Pulmonary artery endothelial cell (primary cell): Measurements from ENCODE around the gene BNIP2. TPM values are rescaled to one million over a fixed set of nuclear protein-coding genes. Genes with fewer than 3 reads are reported as not detected.
"Not testable (repeated sequence)": the region's sequence is repeated elsewhere in the genome, so short reads cannot be mapped to it uniquely, and the experiment has no call there.

Experiments
- DNase-seq: peaks from one replicate; pipeline ENCODE4 v3.0.0-alpha.2; 2011; ENCODE audit warnings: low read depth, low spot score
- total RNA-seq: library from RNA; depleted of rRNA; stranded (reverse); fragments of >200 nt; gene quantifications from 2 replicates; pipeline ENCODE4 v1.2.3, GENCODE V29; 2014

Gene BNIP2, protein sequence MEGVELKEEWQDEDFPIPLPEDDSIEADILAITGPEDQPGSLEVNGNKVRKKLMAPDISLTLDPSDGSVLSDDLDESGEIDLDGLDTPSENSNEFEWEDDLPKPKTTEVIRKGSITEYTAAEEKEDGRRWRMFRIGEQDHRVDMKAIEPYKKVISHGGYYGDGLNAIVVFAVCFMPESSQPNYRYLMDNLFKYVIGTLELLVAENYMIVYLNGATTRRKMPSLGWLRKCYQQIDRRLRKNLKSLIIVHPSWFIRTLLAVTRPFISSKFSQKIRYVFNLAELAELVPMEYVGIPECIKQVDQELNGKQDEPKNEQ
- 151 and 201 TPM in 2 replicates for total RNA-seq

DNA sequence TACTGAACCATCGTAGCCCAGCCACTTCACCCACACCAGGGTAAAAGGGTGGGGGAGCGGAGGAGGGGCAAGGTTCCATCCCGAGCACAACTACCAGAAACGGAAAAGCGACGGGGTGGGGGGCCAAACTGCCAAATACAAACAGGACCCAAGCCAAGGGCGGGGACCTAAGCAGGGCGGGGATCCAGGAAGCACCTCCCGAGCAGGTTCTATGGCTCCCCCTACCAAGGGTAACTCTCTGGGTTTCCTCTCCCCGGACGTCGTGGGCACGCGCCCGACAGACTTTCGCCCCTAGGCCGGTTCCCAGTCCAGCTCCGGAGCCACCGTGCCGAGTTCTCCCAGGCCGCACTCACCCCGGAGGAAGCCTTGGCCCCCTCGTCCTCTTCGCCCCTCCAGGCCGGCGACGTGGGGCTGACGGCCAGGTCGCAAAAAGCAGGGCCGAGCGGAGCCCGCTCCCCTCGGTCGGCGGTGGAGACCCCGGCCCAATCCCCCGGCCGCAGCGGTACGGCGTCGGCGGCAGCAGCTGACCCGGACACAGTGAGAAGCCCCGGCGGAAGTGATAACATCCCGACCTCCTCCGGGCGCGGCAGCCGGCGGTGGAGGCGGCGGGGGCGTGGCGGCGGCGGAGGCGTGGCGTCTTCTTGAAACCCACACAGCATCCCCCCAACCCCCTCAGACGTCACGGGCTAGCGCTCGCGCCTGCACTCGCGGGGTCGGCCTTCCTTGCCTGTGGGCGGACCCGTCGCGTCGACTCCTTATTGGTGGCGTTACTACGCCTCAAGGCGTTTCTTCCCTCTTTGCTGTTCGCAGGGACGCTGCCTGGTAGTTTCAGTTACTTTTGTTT is at the start of gene BNIP2:
Gene BNIP2 (minus strand): TSS at position 539 of the 844 bp plus-strand sequence. CDS start 6,863 bp downstream, outside the sequence.
- DNase-seq: peak; percentile 98

- DNase-seq: no peak
Measured at GRCh38 chr15:59738676-59739075, 49.6 kb upstream of the BNIP2 start.

GRCh38 chr15:59736181-59736580 is 47.1 kb upstream of the BNIP2 start:
- DNase-seq: no peak

DNA sequence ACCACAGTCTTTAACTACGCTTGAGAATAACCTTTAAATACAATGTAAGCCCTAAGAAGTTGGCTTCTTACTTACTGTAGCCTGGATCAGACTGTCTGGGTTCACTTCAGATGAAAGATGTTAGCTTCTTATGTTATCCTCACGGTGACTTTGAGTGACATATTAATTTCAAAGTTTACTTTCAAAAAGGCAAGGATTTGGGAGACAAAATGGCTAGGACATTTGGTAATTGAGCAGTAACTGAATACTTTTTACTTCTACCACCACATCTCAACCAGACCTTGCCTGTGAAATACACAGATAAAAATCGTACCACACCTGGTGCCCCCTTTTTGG is 36.0 kb upstream of the BNIP2 start:
- no peak for DNase-seq

- DNase-seq: no peak
Measured at GRCh38 chr15:59723687-59724346, 34.7 kb upstream of the BNIP2 start.

DNA sequence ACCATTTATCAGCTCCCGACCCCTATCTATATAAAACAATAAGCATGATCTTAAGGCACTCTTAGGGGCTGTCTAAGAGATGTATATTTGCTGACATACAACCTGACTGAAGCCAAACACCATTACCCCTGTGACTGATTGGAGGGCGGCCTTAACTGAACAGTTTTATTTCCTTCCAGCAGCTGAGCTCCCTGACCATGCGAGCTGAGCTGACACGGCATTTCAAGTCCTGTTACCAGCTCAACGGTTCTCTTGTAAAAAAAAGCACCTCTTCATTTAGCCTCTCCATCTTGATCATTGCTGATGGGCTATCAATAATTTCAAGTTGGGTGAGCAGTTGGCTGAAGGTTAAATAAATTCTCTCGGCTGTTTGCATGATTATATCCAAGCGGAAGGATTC is 33.4 kb upstream of the BNIP2 start:
- no peak for DNase-seq

- no peak for DNase-seq
Measured at GRCh38 chr15:59722037-59722436, 32.9 kb upstream of the BNIP2 start.

GRCh38 chr15:59721411-59721810 is 32.3 kb upstream of the BNIP2 start:
- no peak for DNase-seq

DNA sequence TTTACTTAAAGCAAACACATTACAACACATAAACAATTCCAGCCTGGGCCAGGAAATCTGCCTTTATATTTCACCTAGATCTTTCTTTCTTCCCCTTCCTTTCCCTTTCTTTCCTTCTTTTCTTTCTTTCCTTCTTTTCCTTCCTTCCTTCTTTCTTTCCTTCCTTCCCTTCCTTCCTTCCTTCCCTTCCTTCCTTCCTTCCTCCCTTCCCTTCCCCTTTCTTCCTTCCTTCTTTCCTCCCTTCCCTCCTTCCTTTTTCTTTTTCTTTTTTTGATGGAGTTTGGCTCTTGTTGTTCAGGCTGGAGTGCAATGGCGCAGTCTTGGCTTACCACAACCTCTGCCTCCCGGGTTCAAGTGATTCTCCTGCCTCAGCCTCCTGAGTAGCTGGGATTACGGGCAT is 24.1 kb upstream of the BNIP2 start:
- no peak for DNase-seq

DNA sequence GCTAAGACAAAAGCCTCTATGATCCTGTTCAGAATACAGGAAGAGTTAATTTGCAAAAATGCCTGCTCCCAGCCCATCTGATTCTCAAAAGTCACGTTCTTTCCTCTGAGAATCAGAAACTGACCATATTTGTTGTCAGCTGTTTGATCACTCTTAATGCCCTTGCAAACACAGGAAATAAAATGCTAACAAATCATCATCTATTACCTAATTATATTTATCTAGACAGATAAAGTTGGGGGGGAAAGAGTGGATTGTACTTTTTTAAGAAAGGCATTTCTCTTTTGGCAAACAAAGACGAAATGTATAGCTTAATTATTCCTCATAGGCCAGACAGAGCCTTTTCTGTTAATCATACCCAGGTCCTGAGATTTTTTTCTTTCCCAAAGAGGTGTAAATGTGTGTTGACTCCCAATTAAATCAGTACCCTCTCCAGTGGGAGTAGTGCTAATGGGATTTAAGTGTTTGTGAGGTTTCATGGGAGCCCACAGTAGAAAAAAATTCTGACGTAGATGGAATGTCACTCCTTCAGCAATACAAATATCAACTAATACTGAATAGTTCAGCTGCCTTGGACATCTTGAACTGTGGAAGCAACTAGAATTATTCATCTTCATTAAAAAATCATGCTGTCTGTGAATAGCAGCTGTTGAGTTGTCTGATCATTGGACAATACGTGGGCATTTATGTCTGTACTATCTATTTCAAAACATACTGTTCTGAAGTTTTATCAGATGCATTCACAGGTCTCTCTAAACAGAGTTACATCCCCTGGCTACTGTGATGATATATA is 22.5 kb upstream of the BNIP2 start:
- no peak for DNase-seq

GRCh38 chr15:59707619-59708018 is 18.5 kb upstream of the BNIP2 start:
- no peak for DNase-seq

- DNase-seq: no peak
Measured at GRCh38 chr15:59703979-59704796, 15.1 kb upstream of the BNIP2 start.

DNA sequence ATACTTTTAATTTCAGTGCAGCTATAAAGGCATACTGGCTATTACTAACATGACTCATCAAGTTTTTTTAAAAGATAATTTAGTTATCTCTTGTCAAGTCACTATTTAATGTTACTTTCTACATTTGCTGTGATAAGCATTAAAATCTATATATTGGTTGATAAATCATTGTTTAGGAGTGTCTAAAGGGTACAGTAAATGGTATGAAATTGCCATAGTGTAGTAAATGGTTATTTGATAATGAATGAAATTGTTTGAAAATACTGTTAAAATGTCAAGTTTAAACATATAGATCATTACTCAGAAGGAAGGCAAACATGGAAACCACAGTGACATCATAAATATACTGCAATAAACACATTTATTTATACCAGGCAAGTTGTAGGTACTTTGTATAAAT is 13.2 kb upstream of the BNIP2 start:
- DNase-seq: no peak

GRCh38 chr15:59701880-59702279 is 12.8 kb upstream of the BNIP2 start:
- no peak for DNase-seq

DNA sequence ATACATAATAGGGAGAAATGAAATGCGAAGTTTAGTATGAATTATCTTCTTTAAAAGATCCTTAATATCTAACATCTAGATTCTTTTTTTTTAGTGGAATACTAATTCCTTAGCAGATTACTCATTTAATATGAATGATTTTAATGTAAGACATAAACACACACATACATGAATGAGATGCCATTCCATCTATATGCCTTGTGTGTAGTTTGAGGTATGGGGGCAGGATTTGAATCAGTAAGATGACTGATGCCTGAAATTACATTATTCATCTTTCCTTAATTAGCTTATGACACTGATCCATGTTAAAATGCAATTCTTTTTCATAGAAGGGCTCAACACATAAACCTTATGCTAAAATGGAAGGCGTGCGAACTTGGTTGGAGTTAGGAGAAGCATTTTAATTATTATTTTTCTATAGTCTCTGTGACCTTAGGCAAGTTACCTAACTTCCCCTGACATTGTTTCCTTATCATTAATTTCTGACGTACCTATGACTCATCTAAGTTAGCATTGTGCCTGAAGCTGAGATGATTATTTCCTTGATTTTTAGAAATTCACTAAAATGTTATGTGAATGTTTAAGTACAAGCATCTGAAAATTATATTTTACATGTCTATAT is 10.8 kb upstream of the BNIP2 start:
- no peak for DNase-seq

GRCh38 chr15:59698065-59698464 is 8.9 kb upstream of the BNIP2 start:
- DNase-seq: not testable (repeated sequence)

DNA sequence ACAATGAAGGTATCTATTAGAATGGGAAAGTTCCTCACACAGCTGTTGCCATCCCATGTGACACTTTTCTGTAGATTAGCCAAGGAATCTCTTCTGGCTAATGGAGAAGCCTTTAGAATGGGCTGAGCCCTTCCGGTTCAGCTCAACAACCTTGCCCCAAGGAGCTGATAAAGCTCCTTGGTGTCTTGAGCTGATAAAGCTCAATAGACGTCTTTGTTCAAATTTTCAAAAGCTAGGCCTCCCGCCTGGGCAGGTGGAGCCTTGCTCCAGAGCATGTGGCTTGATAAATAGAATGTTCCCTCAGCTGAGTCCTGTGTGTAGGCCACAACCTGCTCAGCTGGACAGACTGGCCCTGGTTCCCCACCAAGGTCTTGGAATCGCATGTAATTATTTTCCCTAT is 7.2 kb upstream of the BNIP2 start:
- DNase-seq: no peak

DNA sequence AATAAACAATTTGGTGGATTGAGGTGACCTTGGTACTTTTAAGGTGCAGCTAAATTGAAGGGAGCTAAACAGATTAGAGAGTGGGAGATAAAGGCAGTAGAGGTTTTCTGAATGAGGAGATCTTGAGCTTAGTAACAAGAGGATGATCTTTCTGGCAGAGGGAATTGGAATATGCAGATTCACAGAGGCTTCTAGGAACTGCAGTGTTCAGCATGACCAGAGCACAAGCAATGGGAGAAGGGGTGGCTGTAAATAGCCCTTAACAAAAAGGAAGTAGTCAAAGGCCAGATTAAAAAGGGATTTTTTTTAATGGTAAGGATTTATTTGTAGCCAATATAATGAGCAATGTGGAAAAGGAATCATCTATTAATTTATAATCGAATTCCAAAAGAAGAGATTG is 5.7 kb upstream of the BNIP2 start:
- DNase-seq: no peak

- DNase-seq: no peak
Measured at GRCh38 chr15:59691194-59691805, 2.2 kb upstream of the BNIP2 start.
